ENCODE results near the gene ADRA2A.

Gene ADRA2A

GRCh38 chr10:111078505-111079185 lies 1.8 kb downstream of the ADRA2A start:
- H3K27ac Mint-ChIP-seq: no peak overlapping the region
- peaks cover 64% of the 10 kb centered on the region for H3K27me3 Mint-ChIP-seq (ENCODE audit: low read depth)
- H3K36me3 Mint-ChIP-seq (ENCODE audit: low read depth): no peaks in the 10 kb centered on the region
- no peaks in the 10 kb centered on the region for H3K9me3 Mint-ChIP-seq
- H3K4me3 Mint-ChIP-seq: no peak overlapping the region
- no peak for DNase-seq (ENCODE audit: low spot score)
- peaks cover 2% of the 10 kb centered on the region for H3K4me1 Mint-ChIP-seq (ENCODE audit: low read depth)

- Mint-ChIP-seq H3K27ac (no peak overlapping the region), H3K4me3 (no peak overlapping the region), H3K9me3 (no peaks in the 10 kb centered on the region), H3K4me1 (ENCODE audit: low read depth) (peaks cover 2% of the 10 kb centered on the region), H3K27me3 (ENCODE audit: low read depth) (peaks cover 59% of the 10 kb centered on the region), H3K36me3 (ENCODE audit: low read depth) (no peaks in the 10 kb centered on the region)
- DNase-seq (ENCODE audit: low spot score): no peak
Measured at GRCh38 chr10:111079241-111079760, 2.5 kb downstream of the ADRA2A start.

GRCh38 chr10:111079781-111080180 lies 3.0 kb downstream of the ADRA2A start:
- H3K4me3 Mint-ChIP-seq: no peak overlapping the region
- no peak for DNase-seq (ENCODE audit: low spot score)
- no peaks in the 10 kb centered on the region for H3K36me3 Mint-ChIP-seq (ENCODE audit: low read depth)
- H3K27ac Mint-ChIP-seq: no peak overlapping the region
- H3K4me1 Mint-ChIP-seq (ENCODE audit: low read depth): peaks cover 2% of the 10 kb centered on the region
- H3K27me3 Mint-ChIP-seq (ENCODE audit: low read depth): peaks cover 57% of the 10 kb centered on the region
- no peaks in the 10 kb centered on the region for H3K9me3 Mint-ChIP-seq

GRCh38 chr10:111080224-111080623 lies 3.4 kb downstream of the ADRA2A start:
- Mint-ChIP-seq H3K4me3 (no peak overlapping the region), H3K36me3 (ENCODE audit: low read depth) (no peaks in the 10 kb centered on the region), H3K27ac (no peak overlapping the region), H3K27me3 (ENCODE audit: low read depth) (peaks cover 53% of the 10 kb centered on the region), H3K4me1 (ENCODE audit: low read depth) (no peaks in the 10 kb centered on the region), H3K9me3 (no peaks in the 10 kb centered on the region)
- DNase-seq (ENCODE audit: low spot score): no peak

- H3K36me3 Mint-ChIP-seq (ENCODE audit: low read depth): no peaks in the 10 kb centered on the region
Measured at GRCh38 chr10:111081595-111081994, 4.8 kb downstream of the ADRA2A start.

GRCh38 chr10:111082102-111082975 lies 5.5 kb downstream of the ADRA2A start:
- H3K4me3 Mint-ChIP-seq: no peak overlapping the region
- H3K4me1 Mint-ChIP-seq (ENCODE audit: low read depth): no peaks in the 10 kb centered on the region
- no peak overlapping the region for H3K27ac Mint-ChIP-seq
- H3K9me3 Mint-ChIP-seq: no peaks in the 10 kb centered on the region
- peaks cover 48% of the 10 kb centered on the region for H3K27me3 Mint-ChIP-seq (ENCODE audit: low read depth)
- H3K36me3 Mint-ChIP-seq (ENCODE audit: low read depth): no peaks in the 10 kb centered on the region
- DNase-seq (ENCODE audit: low spot score): no peak

More at GRCh38 chr10:111081595-111081994, 4.8 kb downstream of the ADRA2A start:
- Mint-ChIP-seq H3K9me3 (no peaks in the 10 kb centered on the region), H3K27ac (no peak overlapping the region), H3K4me3 (no peak overlapping the region), H3K4me1 (ENCODE audit: low read depth) (no peaks in the 10 kb centered on the region), H3K27me3 (ENCODE audit: low read depth) (peaks cover 47% of the 10 kb centered on the region)
- no peak for DNase-seq (ENCODE audit: low spot score)

GRCh38 chr10:111083222-111084095 lies 6.6 kb downstream of the ADRA2A start:
- H3K4me3 Mint-ChIP-seq: no peak overlapping the region
- H3K36me3 Mint-ChIP-seq (ENCODE audit: low read depth): no peaks in the 10 kb centered on the region
- DNase-seq (ENCODE audit: low spot score): no peak
- H3K27me3 Mint-ChIP-seq (ENCODE audit: low read depth): peaks cover 39% of the 10 kb centered on the region
- no peak overlapping the region for H3K27ac Mint-ChIP-seq
- H3K4me1 Mint-ChIP-seq (ENCODE audit: low read depth): no peaks in the 10 kb centered on the region
- H3K9me3 Mint-ChIP-seq: no peaks in the 10 kb centered on the region

- Mint-ChIP-seq H3K4me3 (no peak overlapping the region), H3K36me3 (ENCODE audit: low read depth) (no peaks in the 10 kb centered on the region), H3K4me1 (ENCODE audit: low read depth) (no peaks in the 10 kb centered on the region), H3K9me3 (no peaks in the 10 kb centered on the region), H3K27me3 (ENCODE audit: low read depth) (peaks cover 36% of the 10 kb centered on the region), H3K27ac (peak overlapping the region; percentile 8)
- DNase-seq (ENCODE audit: low spot score): no peak
Measured at GRCh38 chr10:111084366-111085255, 7.8 kb downstream of the ADRA2A start.

GRCh38 chr10:111085690-111086353 lies 9.0 kb downstream of the ADRA2A start:
- no peak overlapping the region for H3K4me3 Mint-ChIP-seq
- DNase-seq (ENCODE audit: low spot score): no peak
- H3K9me3 Mint-ChIP-seq: no peaks in the 10 kb centered on the region
- H3K27ac Mint-ChIP-seq: no peak overlapping the region
- H3K27me3 Mint-ChIP-seq (ENCODE audit: low read depth): peaks cover 28% of the 10 kb centered on the region
- no peaks in the 10 kb centered on the region for H3K36me3 Mint-ChIP-seq (ENCODE audit: low read depth)
- no peaks in the 10 kb centered on the region for H3K4me1 Mint-ChIP-seq (ENCODE audit: low read depth)

- Mint-ChIP-seq H3K4me3 (no peak overlapping the region), H3K4me1 (ENCODE audit: low read depth) (no peaks in the 10 kb centered on the region), H3K27me3 (ENCODE audit: low read depth) (peaks cover 25% of the 10 kb centered on the region), H3K27ac (no peak overlapping the region), H3K36me3 (ENCODE audit: low read depth) (no peaks in the 10 kb centered on the region), H3K9me3 (no peaks in the 10 kb centered on the region)
- DNase-seq (ENCODE audit: low spot score): no peak
Measured at GRCh38 chr10:111086574-111086973, 9.7 kb downstream of the ADRA2A start.

GRCh38 chr10:111087331-111087756 lies 10.5 kb downstream of the ADRA2A start:
- DNase-seq (ENCODE audit: low spot score): no peak
- Mint-ChIP-seq H3K9me3 (no peaks in the 10 kb centered on the region), H3K4me1 (ENCODE audit: low read depth) (no peaks in the 10 kb centered on the region), H3K27ac (no peak overlapping the region), H3K27me3 (ENCODE audit: low read depth) (peaks cover 24% of the 10 kb centered on the region), H3K4me3 (no peak overlapping the region), H3K36me3 (ENCODE audit: low read depth) (no peaks in the 10 kb centered on the region)

GRCh38 chr10:111087968-111088505 lies 11.2 kb downstream of the ADRA2A start:
- DNase-seq (ENCODE audit: low spot score): no peak
- Mint-ChIP-seq H3K27me3 (ENCODE audit: low read depth) (peaks cover 24% of the 10 kb centered on the region), H3K36me3 (ENCODE audit: low read depth) (no peaks in the 10 kb centered on the region), H3K9me3 (no peaks in the 10 kb centered on the region), H3K4me3 (no peak overlapping the region), H3K4me1 (ENCODE audit: low read depth) (no peaks in the 10 kb centered on the region), H3K27ac (no peak overlapping the region)

Measured in T-helper 2 cell treated with Interferon-gamma antibody and Interleukin-4, amounts not matched to agents 5 μg/mL and 100 μg/mL, for 36 hours (primary cell).